SK-N-MC (cell line): ENCODE measurements around the gene GNAI2.

ENCODE experiments used
- DNase-seq: peaks from one replicate; pipeline ENCODE4 v3.0.0-alpha.2; 2011; ENCODE audit warnings: low read depth, low spot score
- H3K27ac ChIP-seq: fragments of 200-600 bp; sonication (generic); 2 replicates; pipeline ENCODE4 v1.5.1; 2016; ENCODE audit warnings: mixed run types
- H3K36me3 ChIP-seq: fragments of 200-600 bp; sonication (generic); 2 replicates; pipeline ENCODE4 v1.6.1; 2017; ENCODE audit warnings: antibody characterized with exemption, low read length, mixed read lengths; ENCODE audit not compliant: insufficient read depth
- H3K4me3 ChIP-seq: fragments of 200-600 bp; sonication (generic); 2 replicates; pipeline ENCODE4 v1.5.1; 2016
- H3K9ac ChIP-seq: fragments of 200-600 bp; sonication (generic); 2 replicates; pipeline ENCODE4 v1.8.0; 2017; ENCODE audit warnings: mixed run types, mixed read lengths; ENCODE audit not compliant: insufficient read length
- H3K9me3 ChIP-seq: fragments of 200-600 bp; sonication (generic); 2 replicates; pipeline ENCODE4 v1.6.1; 2017; ENCODE audit warnings: low read depth, mild to moderate bottlenecking, antibody characterized with exemption, low read length, moderate library complexity, mixed read lengths
- EZH2 ChIP-seq: fragments of 200-600 bp; sonication (generic); IDR thresholded peaks from one replicate; pipeline ENCODE4 v1.6.1; 2017; ENCODE audit warnings: antibody characterized with exemption
- FOXP2 ChIP-seq: optimal IDR thresholded peaks from 2 replicates; pipeline ENCODE3; 2011; ENCODE audit warnings: mild to moderate bottlenecking, moderate library complexity; ENCODE audit not compliant: insufficient read depth; ENCODE audit errors: extremely low read length, control extremely low read depth
- POLR2AphosphoS5 ChIP-seq: IDR thresholded peaks from 2 replicates; pipeline ENCODE4 v1.6.1; 2012; ENCODE audit warnings: mild to moderate bottlenecking, low read depth, low read length, borderline replicate concordance

GNAI2 gene

DNA sequence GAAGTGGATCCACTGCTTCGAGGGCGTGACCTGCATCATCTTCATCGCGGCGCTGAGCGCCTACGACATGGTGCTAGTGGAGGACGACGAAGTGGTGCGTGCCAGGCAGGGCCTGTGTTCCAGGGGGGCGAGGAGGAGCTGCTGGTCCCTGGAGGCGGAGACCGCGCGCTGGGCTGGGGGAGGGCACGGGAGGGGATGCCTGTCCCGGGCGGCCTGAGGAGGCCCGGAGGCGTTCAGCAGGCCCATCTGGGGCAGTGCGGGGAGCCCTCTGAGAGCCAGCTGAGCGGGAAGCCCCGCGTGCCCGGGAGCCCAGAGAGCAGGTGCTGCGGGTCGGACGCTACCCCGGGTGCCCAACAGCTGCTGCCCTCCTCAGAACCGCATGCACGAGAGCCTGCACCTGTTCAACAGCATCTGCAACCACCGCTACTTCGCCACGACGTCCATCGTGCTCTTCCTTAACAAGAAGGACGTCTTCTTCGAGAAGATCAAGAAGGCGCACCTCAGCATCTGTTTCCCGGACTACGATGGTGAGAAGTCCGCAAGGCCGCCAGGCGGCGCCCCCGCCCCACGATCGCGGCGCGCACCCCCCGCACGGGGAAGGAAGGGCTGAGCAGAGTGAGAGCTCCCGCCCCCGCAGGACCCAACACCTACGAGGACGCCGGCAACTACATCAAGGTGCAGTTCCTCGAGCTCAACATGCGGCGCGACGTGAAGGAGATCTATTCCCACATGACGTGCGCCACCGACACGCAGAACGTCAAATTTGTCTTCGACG is 41.7 kb upstream of the GNAI2 start:
- TF ChIP-seq EZH2 (no peak), FOXP2 (no peak), POLR2AphosphoS5 (no peak)
- no peak for DNase-seq
- no peak overlapping the region for H3K27ac ChIP-seq
- no peak overlapping the region for H3K9ac ChIP-seq
- H3K36me3 ChIP-seq = no peaks in the 10 kb centered on the region
- H3K4me3 ChIP-seq = peak overlapping the region; percentile 62
- no peaks in the 10 kb centered on the region for H3K9me3 ChIP-seq

DNA sequence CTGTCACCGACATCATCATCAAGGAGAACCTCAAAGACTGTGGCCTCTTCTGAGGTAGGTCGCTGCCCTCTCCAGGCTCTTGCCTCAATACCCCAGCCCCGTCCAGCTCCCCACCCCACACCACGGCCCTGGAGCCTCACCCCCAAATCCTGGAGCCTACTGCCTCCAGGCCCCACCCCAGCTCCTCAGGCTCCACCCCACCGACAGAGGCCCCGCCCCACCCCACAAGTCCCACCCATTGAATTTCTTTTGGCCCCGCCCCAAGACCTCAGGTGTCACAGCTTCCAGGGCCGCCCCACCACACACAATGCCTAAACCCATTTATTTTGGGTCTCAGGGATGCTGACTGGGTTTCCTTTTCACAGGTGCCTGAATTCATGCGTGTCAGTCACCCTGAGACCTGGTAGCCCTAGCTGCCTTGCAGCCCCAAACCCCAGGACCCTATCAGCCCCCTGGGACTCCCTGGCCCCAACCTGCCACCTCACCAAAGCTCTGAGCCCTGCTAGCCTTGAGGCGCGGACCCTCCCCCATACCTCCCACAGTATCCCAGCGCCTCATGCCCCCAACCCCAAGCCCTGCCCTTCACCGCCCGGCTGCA is 41.0 kb upstream of the GNAI2 start:
- H3K9me3 ChIP-seq = no peaks in the 10 kb centered on the region
- peak overlapping the region; percentile 62 for H3K4me3 ChIP-seq
- H3K36me3 ChIP-seq = no peaks in the 10 kb centered on the region
- no peak overlapping the region for H3K9ac ChIP-seq
- no peak for DNase-seq
- H3K27ac ChIP-seq = no peak overlapping the region
- TF ChIP-seq POLR2AphosphoS5 (no peak), FOXP2 (no peak), EZH2 (no peak)

DNA sequence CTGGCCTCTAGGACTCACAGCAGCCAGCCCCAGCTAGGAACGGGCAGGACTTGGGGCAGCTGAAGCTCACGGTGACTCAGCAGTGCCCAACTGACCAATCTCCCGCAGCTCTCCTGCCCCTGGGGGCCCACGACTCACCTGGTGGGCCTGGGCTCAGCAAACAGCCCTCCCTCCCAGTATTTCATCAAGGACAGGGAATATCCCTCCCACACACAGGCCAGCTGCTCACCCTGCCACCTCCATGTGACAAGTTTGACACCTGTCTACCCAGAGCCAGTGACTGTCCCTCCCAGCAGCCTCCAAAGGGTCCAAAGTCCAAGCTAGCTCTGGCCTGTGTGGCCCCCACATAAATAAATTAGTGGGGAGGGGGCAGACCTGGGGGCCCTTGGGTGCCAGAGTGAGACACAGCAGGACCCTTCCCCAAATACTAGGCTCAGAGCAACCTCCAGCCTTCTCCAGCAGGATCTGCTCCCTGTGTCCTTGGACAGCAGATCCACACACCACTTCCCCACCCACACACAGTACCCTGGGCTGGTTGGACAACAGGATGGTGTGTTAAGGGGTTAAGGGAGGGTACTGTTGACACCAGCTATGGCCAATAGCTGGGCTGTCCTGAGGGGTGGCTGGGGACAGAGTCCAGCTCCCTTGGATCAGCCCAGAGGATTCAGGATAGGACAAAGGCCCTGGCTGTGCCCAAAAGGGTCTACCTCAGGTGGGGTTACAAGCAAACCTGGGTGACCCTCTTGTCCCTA is 40.3 kb upstream of the GNAI2 start:
- Histone ChIP-seq H3K4me3 (no peak overlapping the region), H3K36me3 (no peaks in the 10 kb centered on the region), H3K9me3 (no peaks in the 10 kb centered on the region), H3K27ac (no peak overlapping the region), H3K9ac (no peak overlapping the region)
- TF ChIP-seq FOXP2 (no peak), EZH2 (no peak), POLR2AphosphoS5 (no peak)
- no peak for DNase-seq

DNA sequence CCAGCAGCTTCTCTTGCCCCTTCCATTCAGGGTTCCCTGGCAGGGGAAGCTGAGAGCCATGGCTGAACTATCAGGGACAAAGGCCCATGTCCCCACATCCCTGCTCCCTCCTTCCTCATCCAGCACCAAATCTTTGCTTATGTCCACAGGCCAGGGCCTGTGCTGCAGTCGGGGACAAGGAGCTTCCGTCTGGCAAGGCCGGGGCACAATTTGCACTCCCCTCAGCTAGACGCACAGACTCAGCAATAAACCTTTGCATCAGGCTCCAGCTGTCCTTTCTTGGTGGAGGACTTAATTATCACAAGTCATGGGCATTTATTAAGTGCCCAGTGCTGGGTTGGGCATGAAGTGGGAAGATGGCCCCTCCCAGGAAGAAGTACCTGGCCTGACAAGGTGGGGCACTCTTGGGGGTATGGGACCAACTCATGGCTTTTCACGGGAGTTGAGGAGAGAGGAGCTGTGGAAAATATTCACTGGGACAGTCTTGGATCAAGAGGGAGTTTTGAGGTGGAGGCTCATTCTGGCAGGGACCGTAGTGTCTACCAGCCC is 39.7 kb upstream of the GNAI2 start:
- Histone ChIP-seq H3K9ac (no peak overlapping the region), H3K9me3 (no peaks in the 10 kb centered on the region), H3K4me3 (no peak overlapping the region), H3K36me3 (no peaks in the 10 kb centered on the region), H3K27ac (no peak overlapping the region)
- DNase-seq = no peak
- no peak for TF ChIP-seq FOXP2
- no peak for TF ChIP-seq EZH2
- TF ChIP-seq POLR2AphosphoS5 = no peak

DNA sequence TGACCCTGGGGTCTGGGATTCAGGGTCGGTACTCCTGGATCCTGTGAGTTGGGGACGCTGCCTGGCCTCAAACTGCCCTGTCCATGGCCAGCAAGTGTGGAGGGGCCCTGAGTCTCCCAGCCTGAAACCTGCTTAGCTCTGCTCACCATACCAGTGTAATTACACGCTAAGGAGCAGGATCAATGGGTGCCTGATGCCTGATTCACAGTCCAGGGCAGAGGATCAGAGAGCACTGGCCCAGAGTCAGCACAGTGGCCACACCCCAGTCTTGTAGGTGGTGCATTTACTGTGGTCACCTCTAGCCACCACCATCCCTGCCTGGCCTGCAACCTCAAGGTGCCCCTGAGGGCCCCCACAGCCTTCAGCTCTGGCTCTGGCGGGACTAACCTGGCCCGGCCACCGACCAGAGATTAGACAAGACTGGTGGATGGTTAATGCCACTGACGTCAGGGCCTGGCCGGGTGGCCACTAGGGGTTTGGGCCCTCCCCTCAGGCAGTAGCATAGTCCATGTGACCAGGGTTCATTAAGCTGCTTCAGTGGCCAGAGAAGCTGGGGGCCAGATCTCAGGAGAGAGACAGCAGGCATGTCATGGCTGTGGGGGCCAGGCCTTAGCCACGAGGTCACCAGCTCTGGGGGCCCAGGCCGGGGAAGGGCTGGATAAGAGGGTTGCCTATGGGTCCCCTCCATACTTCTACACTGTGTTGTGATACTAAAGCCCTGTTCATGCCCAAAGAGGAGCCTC is 34.3 kb upstream of the GNAI2 start:
- Histone ChIP-seq H3K4me3 (no peak overlapping the region), H3K9me3 (no peaks in the 10 kb centered on the region), H3K36me3 (no peaks in the 10 kb centered on the region), H3K27ac (no peak overlapping the region), H3K9ac (no peak overlapping the region)
- DNase-seq = no peak
- no peak for TF ChIP-seq EZH2
- TF ChIP-seq POLR2AphosphoS5 = no peak
- TF ChIP-seq FOXP2 = no peak

DNA sequence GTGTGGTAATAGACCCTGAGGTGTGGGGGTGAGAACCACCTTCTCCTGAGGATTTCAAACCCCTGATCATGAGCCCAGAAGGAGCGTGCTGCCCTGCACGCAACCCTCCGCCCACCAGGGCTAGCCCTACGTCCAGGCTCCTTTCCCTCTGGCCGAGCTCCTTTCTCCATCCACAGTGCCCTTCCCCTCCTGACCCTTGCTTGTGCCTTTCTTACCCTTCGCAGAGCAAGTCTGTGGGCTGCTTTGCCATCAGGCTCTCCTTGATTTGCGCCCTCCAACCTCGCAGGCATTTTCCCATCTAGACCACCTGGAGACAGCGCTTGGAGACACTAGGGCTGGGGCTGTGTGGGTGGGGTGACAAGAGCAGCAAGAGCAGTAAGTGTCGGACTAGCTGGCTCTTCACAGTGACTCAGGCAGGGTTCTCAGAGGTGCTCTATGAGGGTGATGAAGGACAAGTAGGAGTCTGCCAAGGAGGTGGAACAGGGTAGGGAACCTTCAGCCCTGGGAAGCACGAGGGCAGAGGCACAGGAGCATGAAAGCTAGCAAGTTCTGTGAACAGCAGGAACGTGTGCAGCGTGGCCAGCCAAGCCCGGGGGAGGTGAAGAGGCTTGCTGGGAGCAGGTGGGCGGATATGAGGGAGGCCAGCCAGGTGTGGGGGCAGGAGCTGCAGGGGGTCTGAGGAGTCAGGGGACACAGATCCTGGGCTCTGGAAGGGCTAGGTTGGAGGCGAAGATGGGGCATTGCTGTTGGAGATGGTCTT is 33.5 kb upstream of the GNAI2 start:
- H3K27ac ChIP-seq = no peak overlapping the region

DNA sequence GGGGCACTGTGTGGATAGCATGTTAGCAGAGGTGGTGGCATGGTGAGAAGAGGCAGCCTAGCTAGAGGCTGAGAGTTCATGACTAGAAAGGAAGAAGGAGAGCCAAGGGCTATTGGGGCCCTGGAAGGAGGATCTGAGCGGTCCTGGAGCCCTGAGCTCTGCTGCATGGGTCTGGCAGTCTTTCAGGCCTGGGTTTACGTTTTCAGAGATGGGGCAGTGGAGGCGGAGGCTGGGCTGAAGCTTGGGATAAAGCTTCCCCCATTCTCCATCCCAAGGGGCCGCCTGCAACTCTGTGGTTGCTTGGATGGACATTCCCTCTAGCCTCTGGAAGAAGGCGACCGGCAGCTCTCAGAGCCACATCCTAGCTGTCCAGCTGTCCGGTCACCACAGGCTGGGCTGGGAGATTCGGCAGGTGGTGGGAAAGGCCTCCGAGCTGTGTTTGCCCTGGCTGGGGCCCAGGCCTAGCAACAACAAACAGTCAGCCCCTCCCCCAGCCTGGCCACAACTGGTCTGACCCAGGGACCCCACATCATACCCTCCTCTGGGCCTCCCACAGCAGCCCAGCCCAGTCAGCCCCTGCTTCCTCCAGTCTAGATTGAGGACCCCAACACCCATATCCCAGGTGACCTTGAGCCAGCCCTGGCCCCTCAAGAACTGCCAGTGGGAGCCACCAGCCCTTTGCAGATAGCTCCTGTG is 32.7 kb upstream of the GNAI2 start:
- H3K9me3 ChIP-seq = no peaks in the 10 kb centered on the region
- no peak overlapping the region for H3K9ac ChIP-seq
- no peak overlapping the region for H3K27ac ChIP-seq
- DNase-seq = no peak
- no peak overlapping the region for H3K4me3 ChIP-seq
- TF ChIP-seq FOXP2 (no peak), EZH2 (no peak), POLR2AphosphoS5 (no peak)
- H3K36me3 ChIP-seq = no peaks in the 10 kb centered on the region

More for the DNA sequence above, 33.5 kb upstream of the GNAI2 start:
- Histone ChIP-seq H3K4me3 (no peak overlapping the region), H3K9me3 (no peaks in the 10 kb centered on the region), H3K9ac (no peak overlapping the region), H3K36me3 (no peaks in the 10 kb centered on the region)
- TF ChIP-seq FOXP2 (no peak), EZH2 (no peak), POLR2AphosphoS5 (no peak)
- no peak for DNase-seq
